GM18861 (cell line): Measurements from ENCODE around the gene AVPR1B.
A peak's percentile ranks its signal among the peaks of the same experiment; 100 is the strongest.
"Not testable (repeated sequence)": the region's sequence is repeated elsewhere in the genome, so short reads cannot be mapped to it uniquely, and the experiment has no call there.

Experiments
- ATAC-seq: cut with Tn5 transposase; IDR thresholded peaks from one replicate; pipeline ENCODE4 v1.9.1; 2021; ENCODE audit not compliant: unreplicated experiment

Gene AVPR1B

DNA sequence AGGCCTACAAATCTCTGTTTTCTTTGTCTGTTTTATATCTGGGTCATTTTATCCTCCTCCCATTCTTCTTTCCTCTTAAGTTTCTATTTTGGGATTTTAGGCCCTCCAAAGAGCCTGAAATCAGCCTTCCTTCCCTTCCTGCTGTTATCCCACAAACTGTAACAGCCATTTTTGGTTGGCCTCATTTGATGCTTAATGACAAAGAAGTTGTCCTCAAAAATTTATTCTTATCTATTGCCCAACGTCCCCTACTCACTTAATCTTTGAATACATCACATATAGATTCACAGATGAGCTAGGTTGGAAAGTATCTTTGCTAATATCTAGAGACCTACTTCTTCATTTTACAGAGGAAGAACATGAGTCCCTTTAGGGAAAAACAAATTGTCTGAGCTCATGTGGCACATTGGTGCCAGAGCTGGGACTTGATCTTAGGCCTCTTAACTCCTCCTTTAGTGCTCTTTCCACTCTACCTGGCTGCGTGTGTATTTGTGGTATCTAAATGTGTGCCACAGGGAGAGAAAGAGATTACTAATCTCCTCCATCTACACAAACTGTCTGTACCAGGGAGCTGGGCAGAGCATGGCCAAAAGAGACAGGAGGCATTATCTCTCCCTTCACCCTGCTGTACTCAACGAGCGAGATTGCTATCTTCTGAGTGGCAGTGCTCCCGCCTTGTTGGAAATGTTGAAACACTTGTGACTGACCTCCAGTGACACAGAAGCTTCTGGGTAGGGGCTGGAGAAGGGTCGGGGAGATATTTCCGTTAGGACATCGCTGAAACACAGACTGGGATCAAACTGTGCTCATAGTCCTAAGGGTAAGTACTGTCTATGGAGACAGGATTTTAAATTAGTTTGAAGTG is 34.1 kb downstream of the AVPR1B start:
- ATAC-seq = no peak

DNA sequence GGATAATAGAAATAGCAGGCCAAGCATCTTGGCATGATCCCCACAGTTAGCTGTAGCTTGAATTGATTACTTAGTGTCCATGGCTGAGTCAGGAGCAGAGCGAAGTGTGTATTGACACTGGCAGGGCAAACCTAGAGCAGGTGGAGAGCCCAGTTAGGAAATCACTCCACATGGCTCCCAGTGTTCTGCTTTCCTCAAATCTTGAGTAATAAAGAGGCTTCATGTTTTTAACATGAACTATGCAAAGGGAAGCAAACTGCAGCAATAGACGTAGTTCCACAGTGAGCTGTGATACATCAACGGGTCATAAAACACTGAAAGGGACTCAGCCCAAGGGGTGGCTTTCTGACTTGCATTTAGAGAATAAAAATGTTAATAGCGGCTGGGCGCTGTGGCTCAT is 35.3 kb downstream of the AVPR1B start:
- no peak for ATAC-seq

DNA sequence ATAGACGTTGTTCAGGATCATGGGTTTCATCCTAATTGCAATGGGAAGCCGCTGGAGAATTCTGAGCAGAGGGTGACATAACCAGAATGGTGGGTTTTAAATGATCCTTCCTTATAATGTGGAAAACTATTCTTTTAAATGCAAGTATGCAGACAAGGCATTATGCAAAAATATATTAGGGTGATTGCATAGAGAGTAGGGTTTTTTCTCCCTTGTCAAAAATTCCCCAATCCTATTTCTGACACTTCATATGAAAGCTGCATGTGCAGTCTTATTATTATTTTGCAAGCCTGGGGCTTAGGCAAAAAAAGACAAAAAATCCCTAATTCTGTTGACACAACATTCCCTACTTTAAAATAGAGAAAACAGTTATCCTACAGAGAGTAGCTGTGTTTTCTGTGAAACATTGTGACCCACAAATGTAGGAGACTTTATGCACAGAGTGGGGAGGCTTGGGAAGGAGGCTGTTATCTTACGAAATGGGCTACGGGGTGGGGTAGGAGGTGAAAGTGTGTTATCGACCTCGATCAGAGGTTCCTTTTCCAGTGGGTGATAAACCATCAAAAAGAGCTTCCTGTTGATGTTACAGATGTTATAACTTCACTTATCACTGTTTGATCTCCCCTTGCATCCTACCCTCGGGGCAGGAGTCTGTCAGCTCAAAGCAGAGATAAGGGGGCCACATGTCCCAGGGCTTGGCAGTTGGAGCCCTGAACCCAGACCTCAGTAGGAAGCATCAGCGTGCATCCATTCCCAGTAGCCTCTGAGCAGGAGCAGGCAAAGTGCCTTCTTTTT is 37.0 kb downstream of the AVPR1B start:
- no peak for ATAC-seq

DNA sequence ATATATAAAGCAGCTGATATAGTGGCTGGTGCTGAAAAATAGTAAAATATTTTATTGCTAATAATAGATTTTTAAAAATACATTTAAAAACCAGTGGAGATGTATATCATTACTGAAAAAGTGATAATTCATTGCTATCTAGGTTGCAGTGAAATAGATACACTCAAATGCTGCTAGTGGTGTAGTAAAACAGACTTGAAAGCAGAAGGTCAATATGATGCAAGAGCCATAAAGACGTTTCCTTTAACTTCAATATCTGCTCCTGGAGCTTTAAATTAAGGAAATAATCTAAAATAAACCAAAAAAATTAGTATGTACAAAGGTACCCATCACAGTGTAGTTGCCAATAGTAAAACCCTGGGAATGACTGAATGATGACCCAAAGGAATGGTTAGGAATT is 38.1 kb downstream of the AVPR1B start:
- no peak for ATAC-seq

DNA sequence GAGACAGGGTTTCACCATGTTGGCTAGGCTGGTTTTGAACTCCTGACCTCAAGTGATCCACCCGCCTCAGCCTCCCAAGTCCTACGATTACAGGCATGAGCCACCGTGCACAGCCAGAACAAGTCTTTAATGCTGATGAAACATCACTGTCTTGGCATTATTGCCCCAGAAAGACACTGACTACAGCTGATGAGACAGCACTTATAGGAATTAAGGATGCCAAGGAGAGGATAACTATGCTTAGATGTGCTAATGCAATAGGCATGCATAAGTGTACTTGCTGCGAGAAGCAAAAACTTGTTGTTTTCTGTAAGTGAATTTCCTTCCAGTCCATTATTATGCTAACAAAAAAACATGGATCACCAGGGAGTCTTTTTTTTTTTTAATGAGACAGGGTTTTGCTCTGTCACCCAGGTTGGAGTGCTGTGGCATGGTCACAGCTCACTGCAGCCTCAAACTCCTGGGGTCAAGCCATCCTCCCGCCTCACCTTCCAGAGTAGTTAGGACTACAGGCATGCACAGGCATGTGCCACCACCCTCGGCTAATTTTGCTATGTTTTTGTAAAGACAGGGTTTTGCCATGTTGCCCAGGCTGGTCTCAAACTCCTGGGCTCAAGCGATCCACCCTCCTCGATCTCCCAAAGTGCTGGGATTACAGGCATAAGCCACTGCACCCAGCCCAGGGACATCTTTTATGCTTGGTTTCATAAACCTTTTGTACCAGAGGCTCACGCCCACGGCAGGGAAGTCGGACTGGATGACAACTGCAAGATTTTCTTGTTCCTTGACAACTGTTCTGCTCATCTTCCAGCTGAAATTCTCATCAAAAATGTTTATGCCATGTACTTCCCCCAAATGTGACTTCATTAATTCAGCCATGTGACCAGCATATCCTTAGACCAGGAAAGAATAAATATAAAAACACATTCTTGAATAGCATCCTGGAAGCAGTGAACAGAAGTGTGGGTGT is 41.1 kb downstream of the AVPR1B start:
- ATAC-seq = no peak

DNA sequence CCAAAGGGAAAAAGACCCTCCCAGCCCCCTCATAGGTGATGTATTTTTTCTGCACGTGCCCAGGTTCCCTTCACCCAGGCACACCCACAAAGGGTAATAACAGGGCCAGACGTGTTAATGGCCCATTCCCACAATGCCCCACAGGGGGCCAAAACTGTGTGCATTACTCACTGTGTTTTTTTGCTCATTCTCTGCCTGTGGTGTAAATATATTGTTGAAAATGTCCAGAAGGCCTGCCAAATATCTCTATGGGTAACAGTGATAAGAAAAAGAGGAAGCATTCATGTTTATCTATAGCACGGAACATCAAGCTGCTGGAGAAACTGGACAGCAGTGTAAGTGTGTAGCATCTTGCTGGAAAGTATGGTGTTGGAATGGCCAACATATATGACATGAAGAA is 42.3 kb downstream of the AVPR1B start:
- ATAC-seq = no peak

DNA sequence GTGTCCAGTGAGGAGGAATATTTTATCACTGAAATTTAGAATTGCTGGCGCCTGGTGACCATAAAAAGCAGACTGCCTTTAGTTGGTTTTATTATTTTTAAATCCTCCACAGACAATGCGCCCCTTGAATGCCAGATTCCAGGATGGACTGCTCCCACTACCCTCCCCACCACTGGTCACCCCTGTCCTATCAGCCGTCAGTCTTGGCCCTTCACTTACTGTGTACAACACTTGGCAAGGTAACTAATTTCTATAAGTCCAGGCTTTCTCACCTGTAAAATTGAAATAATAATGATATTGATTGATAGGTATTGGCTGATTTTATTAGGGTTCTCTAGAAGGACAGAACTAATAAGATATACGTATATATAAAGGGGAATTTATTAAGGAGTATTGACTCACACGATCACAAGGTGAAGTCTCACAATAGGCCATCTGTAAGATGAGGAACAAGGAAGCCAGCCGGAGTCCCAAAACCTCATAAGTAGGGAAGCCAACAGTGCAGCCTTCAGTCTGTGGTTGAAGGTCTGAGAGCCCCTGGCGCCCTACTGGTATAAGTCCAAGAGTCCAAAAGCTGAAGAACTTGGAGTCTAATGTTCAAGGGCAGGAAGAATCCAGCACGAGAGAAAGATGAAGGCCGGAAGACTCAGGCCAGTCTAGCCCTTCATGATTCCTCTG is 46.4 kb downstream of the AVPR1B start:
- ATAC-seq = no peak

DNA sequence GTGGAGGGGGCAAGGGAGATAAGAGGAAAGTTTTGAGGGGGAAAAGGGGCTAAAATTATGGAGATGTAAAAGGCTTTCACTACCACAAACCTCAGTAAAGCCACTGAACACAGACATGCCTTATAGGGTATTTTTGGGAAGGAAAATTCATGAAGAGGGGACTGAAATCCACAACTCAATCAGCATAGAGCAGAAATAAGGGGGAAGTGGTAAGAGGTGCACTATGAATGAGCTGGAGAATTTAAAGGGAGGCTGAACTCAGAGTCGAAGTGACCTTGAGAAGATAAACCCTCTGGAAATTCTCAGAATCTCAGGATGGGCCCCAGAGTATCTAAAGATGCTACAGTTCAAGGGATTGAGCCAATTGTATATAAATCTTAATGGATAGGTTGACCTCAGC is 48.9 kb downstream of the AVPR1B start:
- ATAC-seq = no peak

DNA sequence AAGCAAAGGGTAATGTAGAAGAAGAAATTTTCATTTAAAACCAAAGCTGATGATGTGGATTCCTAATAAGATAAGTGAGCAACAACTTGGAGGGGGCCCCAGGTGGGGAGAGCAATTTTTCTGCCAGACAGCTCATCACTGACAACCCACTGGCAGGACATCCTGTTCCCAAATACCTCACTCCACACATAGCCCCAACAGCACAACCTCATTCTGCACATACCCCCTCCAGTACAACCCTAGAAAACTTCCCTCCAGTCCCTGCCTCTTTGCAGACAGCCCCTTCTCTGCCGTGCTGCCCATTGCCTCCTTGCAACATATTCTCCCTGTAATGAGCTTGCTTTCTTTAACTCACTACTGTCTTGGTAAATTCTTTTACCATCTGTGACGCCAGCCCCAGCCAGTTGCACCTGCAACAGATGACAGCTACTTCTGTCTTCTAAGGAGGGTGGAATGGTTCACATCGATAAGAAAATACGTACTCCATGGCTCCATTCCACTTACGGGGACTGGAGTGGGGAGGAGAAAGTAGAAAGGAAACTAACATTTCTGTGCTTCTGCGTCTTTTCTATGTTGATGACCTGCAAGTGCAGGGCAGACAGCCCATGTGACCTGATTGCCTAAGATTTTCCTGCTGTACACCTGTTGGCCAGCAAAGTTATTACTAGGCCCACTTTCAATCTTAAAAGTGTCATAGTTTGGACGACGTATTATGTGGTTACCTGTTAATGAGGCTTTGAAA is 49.5 kb downstream of the AVPR1B start:
- no peak for ATAC-seq

DNA sequence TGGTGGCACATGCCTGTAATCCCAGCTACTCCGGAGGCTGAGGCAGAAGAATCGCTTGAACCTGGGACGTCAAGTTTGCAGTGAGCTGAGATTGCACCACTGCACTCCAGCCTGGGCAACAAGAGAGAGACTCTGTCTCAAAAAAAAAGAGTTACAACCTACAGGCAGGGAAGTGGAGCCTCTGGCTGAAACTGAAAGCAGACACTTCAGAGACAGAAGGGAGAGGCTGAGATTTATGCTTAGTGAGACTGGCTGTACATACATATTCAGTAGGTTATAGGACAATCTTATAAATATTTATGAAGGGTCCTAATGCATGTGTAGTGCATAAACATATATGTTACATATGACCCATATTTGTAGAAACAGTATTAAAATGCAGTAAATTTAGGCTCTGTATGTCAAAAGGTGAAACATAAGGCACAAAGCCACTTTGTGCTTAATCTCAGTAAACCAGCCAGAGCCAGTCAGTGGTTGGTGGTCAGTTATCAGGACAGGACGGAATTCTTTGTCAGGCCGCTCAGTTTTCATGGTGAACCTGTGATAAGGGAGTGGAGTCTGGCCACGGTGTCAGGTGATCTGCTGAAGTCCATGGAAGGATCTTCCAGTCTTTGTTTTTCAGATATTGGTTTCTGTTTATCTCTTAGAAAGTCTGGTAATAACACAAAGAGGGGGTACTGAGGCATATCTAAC is 50.6 kb downstream of the AVPR1B start:
- ATAC-seq = peak; percentile 82

DNA sequence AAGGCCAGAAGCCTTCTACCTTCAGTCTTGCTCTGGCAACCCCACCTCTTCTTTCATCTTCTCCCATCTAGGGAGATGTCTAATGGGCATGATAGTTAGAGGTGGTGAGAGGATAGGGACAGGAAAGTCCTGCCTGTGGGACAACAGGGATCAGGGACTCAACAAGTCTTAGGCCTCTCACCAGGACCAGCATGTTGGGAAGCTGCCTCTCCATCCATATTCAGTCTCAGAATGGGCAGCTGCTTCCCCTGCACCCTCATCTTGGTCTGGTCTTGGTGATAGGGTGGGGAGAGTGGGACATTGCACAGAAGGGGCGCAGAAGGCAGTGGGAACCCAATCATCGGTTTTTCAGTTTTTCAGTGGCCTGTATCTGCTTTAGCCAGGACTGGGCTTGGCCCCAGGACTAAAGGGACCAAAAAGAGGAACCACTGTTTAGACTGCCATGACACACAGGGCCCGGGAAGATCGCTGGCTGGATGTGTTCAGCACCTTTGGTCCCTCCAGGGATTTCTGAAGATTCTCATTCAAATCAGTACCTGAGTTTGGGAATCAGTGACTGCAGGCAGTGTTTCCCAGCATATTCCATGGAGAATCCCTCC is 51.5 kb downstream of the AVPR1B start:
- no peak for ATAC-seq

DNA sequence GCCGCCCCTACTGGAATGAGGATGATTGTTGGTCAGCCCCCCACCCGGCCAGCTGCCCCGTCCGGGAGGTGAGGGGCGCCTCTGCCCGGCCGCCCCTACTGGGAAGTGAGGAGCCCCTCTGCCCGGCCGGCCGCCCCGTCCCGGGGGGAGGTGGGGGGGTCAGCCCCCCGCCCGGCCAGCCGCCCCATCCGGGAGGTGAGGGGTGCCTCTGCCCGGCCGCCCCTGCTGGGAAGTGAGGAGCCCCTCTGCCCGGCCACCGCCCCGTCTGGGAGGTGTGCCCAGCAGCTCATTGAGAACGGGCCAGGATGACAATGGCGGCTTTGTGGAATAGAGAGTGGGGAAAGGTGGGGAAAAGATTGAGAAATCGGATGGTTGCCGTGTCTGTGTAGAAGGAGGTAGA is 52.7 kb downstream of the AVPR1B start:
- not testable (repeated sequence) for ATAC-seq

DNA sequence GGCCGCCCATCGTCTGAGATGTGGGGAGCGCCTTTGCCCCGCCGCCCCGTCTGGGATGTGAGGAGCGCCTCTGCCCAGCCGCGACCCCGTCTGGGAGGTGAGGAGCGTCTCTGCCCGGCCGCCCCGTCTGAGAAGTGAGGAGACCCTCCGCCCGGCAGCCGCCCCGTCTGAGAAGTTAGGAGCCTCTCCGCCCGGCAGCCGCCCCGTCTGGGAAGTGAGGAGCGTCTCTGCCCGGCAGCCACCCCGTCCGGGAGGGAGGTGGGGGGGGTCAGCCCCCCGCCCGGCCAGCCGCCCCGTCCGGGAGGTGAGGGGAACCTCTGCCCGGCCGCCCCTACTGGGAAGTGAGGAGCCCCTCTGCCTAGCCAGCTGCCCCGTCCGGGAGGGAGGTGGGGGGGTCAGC is 53.2 kb downstream of the AVPR1B start:
- ATAC-seq = not testable (repeated sequence)

DNA sequence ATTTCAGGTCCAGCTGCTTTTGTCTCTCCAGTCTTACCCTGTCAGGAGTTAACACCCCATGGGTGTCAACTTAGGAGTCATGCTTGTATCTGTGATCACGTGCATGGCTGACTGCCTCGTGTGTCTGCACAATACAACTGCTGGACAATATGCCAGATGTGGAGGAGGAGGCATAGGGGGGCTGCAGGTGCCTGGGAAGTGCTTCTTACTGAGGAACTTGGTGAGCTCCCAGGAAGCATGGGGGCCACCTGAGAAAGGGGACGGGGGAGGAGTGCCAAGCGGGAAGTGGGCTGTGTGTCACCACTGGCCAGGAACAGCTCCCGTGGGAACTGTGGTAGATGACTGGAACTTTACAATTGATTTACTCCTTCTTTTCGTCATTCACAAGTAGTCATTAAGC is 54.7 kb downstream of the AVPR1B start:
- no peak for ATAC-seq

DNA sequence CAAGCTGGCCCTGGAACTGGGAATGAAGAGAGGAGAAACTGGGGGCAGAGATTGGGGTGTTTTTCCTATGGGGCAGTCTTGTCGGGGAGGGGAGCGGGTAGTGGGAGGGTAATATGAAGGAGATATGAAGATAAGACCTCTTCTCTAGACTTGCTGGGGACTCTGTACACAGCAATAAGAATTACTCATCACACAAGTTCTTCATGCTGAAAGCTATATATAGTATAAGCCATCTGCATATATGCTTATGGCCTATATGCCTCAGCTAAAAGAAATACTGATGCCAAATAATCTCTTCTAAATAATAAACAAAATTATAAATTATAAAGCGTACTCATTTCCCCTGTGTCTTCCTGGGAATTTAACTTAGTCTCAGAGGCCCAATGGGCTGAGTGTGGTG is 56.3 kb downstream of the AVPR1B start:
- no peak for ATAC-seq
